M059J (cell line): ENCODE data around the gene OCA2. TPM values are rescaled to one million over a fixed set of nuclear protein-coding genes. Genes with fewer than 3 reads are reported as not detected.

Experiments used
- DNase-seq: peaks from one replicate; pipeline ENCODE4 v3.0.0-alpha.2; 2012; ENCODE audit warnings: low read depth
- total RNA-seq: library from RNA; depleted of rRNA; stranded (reverse); fragments of >200 nt; shearing (Covaris generic); gene quantifications from 2 replicates; pipeline ENCODE4 v1.2.3, GENCODE V29; 2014

OCA2 gene
- total RNA-seq, 1 experiment from 2014 or later = not detected

DNA sequence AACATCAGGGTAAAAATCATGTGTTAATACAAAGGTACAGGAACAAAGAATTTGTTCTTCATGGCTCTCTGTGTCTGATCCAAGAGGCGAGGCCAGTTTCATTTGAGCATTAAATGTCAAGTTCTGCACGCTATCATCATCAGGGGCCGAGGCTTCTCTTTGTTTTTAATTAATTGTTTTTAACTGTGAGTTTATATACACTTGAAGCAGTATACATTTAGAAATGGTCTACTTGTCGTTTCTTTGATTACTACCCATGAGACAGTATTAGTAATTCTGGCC lies 21.2 kb upstream of the OCA2 start:
- no peak for DNase-seq

DNA sequence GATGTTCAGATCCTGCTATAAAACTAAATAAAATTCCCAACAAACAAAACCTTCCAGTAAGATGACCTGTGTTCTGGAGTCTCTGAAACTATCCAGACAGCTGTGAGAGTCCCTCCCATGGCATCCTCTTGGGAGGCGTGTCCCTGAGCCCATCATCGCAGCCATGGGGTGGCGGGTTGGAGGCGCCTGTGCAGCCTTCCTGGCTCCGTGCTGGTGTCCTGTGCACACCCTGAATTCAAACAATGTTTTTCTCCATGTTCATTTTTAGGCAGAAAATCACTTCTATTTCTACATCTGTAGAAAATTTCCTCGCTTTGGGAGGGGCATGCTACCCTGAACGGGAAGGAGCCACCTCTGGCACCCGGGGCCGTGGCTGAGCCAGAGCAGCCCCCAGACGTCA lies 19.4 kb upstream of the OCA2 start:
- DNase-seq = no peak

DNA sequence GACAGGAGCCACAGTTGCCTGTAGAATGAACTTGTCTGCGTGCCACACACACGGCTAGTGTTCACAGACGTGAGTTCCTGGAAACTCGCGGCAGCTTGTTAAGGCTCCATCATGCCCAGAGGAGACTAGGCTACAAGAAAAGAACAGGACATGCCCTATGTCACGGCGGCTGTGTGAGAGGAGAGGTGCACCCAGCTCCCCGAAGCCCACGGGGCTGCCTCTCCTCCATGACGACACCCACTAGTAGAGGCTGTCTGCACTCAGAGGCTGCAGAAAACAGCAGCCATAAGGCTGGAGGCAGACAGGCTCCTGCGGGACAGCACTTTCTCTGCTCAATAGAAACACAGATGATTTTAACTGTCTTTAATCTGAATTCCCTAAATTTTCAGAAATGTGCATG lies 19.0 kb upstream of the OCA2 start:
- no peak for DNase-seq

DNA sequence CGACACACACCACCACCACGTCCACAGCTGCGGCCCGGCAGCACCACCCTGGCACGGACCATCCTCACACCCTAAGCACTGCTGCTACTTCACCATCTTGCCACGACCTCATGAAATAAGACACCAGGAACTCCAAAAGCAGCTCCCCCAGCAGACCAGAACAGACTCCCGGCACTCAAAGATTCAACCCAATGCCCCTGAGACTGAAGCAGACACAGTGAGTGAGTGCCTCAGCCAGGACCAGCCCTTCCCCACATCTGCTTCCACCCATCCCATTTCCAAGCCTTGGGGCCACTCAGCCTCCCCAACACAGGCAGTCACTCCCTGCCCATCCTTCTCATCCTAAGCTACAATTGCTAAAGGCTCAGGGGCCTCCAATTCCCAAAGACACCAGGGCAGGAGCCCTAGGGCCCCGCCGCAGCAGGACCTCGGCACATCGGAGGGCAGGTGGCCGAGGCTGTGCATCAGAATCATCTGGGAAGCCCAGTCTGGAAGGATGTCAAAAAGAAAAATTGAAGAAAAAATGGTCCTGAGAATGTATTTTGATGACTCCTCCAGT lies 18.4 kb upstream of the OCA2 start:
- no peak for DNase-seq

DNA sequence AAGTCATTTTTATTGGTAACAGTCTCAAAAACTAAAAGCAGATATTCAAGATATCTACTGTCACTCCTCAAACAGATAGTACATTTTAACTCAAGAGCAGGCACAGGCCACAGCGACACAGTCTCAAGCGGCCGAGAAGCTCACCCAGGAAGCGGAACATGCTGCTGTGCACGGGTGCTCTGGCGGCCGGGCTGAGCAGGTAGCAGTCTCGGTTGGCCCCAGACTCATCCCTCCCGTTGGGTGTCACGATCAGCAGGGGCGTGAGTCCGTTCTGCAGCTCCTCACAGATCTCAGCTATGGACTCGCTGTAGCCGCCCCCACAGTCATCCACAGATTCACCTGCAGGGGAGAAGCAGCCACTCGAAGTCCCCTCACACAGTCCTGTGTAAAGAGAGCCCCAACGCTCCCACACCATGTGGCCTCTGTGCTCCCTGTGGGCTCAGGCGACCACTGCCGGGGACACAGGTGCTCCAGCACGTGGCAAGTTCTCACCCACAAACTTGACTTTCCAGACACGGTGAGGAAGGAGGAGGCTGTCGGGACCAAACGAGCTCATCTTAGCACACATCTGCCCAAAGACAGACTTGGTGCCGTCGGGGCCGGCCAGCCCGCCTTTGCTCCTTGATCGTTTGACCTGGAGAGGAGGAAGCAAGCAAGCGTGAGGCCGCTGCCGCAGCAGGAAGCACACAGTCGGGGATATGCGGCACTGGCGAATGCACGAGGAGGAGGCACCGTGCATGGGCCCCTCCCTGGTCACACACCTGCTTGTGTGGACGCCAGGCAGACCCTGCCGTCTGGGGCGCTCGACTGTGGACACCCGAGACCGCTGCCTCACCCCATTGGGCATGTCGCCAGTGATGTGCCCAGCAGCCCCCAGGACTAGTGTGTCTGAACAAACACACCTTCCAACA lies 17.7 kb upstream of the OCA2 start:
- no peak for DNase-seq

DNA sequence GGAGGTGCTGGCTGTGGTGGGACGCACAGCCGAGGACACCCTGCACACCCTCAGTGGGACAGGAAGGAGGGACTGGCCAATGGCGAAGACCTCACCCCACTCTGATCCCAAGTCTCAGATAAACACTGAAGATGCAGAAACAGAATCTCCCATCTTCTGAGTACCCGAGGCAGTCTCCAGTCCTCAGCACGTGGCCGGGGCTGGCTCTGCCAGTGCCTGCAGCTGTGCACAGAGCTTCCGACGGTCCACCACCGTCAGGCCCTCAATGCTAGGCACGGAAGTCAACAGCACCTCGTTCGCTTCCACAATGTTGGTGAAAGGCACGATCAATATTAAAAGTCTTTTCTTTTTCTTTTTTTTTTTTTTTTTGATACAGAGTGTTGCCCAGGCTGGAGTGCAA lies 16.8 kb upstream of the OCA2 start:
- DNase-seq = no peak

DNA sequence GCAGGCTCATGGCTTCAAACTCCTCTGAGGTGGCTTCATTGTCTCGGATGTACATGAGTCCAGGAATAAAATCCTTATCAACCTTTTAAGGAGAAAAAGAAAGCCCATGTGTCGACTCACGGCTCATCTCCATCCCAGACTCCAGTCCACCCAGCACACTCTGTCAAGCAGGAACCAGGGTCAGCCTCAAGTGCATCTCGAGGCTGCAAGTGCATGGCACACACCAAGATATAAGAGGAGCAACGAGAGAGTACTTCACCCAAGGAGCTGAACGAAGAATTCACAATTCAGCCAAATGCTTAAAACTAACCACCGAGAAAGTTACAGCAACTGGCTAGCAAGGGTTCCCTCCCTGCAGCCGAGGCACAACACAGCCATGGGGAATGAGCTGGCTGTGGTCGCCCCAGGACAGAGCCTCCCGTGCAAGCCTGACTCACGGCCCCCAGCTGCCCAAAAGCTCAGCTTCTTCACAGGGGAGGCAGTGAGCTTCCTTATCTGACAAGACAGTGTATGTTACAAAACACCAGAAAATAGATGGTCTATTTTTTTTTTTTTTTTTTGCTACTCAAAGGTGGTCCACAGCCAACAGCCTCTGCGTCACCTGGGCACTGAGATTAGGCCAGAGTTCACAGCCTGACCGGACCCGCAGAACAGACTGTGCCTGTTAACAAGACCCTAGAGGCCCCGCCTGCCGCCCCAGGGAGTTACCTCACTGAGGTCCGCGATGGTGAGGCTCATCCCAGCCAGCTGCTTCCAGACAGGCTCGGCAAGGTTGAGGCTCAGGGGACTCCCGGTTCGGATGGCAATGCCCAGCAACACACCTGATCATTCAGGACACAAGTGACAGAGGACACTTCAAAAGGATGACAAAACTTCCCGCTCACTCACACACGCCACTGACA lies 15.9 kb upstream of the OCA2 start:
- DNase-seq = no peak

DNA sequence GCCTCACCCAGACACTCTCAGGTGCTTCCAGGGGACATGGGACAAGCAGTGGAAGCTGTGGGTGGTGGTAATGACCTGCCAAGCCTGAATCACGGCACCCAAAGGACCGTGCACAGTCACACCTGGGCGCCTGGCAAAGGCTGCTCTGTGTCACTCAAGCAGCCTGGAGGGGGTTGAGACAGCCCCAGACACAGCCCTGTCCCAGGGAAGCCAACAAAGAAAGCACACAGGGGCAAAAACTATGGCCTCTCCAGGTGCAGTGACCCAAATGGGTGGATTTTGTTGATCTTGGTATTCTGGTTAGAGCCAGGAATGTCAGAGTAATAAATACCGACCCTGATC lies 15.0 kb upstream of the OCA2 start:
- DNase-seq = no peak

DNA sequence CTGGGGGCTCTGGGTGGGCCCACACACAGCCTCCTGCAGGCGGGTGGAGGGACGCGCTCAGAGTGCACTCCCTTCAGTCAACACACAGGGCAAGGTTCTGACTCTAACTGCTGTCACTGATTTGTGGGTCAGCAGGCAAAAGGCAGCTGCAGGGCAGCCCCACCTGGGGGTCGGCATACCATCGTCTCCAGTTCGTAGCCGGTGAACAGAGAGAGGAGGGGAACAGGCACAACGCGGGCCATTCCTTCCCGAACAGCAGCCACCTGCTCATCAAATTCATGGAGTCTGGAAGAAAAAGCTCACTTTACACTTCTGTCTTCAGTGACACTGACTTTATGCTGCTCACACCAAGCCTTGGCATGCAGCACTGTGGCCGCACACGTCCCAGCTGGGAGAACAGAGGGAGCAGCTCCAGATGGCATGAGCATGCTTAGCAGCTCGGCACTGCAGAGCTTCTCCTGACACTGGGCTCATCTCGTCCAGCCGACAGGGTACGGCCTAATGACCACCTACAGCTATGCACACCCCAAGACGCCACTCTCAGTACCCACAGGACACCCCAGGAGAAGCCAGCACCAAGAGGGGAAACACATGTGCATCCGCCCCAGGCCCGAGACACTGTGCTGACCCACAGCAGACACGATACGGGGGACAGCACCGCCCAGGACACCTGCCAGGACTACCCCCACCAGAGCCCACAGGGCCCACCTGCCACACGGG lies 14.4 kb upstream of the OCA2 start:
- DNase-seq = no peak

DNA sequence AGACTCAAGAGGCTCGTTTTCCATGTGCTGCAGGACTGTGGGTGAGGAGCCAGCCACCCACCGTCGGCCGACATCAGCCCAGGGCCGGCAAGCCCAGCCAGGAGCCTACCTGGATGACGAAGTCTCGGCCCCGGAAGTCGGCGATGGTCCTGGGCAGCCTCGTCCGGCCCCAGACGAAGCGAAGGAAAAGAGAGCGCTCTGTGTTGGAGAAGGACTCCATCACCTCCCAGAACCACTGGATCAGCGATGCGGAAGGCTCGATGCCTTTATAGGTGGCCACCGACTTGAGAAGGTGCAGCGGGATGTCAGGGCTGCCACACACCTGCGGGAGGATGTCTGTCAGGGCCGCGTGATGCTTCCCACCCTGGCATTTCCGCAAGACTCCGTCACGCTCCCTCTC lies 13.8 kb upstream of the OCA2 start:
- no peak for DNase-seq

DNA sequence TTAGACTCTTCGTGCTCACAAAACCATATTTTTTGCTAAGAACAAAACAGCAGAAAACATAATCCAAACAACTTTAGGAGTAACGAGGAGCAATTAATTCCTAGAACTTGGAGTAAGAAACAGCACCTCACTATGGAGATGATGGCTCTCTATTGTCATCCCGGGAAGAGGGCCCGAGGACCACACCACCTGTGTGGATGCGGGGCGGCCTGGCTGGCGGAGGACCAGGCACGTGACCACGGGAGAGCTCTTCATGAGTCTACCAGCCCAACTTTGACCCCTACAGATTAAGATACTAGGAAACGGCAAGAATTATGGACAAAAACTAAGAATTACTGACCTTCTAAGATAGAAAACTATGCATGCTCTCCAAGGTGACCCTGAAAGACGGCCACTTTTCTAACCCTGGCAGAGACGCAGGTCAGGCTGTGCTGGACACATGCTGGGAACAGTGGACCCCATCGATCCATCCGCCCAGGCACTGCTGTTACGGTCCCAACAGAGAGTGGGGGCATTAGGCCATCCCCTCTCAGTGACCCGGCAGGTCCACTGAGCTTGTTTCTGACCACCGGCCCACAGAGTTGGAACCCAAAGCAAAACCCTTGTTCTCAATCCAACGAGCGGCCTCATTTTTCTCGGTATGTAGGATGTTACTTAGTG lies 13.1 kb upstream of the OCA2 start:
- DNase-seq = no peak

DNA sequence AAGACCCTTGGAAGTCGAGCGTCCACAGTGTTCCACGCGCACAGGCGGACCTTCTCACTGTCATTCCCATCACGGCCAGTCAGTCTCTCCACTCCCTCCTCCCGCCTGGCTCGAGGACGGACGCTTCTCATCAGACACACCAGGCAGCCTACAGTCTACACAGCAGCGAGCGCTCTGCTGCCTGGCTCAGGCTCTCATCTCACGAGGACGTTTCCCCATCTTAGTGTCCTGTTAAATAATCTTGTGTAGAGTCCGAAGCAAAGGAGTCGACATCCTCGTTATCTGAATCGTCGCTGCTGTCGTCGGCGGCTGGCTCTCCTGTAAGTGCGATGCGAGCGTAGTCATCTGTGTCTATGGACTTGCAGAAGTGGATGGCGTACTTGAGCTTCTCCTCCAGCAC lies 12.4 kb upstream of the OCA2 start:
- DNase-seq = no peak

DNA sequence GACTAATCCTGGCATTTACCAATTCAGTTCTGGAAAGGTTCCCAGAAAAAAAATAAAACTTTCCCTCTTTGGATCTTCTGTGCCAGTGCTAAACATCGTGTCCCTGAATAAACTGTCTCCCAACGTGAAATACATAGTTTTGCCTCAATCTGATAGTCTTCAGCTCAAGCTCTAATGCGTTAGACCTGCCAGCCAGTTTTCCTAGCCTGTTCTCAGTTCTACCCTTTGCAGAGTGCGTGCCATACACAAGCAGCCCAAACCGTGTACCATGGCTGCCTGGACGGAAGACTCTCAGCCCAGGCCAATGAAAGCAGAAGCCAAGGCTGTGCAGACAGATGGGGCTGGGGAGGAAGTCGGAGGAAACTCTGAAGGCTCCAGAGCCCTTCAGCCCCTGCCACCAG lies 11.4 kb upstream of the OCA2 start:
- DNase-seq = no peak

DNA sequence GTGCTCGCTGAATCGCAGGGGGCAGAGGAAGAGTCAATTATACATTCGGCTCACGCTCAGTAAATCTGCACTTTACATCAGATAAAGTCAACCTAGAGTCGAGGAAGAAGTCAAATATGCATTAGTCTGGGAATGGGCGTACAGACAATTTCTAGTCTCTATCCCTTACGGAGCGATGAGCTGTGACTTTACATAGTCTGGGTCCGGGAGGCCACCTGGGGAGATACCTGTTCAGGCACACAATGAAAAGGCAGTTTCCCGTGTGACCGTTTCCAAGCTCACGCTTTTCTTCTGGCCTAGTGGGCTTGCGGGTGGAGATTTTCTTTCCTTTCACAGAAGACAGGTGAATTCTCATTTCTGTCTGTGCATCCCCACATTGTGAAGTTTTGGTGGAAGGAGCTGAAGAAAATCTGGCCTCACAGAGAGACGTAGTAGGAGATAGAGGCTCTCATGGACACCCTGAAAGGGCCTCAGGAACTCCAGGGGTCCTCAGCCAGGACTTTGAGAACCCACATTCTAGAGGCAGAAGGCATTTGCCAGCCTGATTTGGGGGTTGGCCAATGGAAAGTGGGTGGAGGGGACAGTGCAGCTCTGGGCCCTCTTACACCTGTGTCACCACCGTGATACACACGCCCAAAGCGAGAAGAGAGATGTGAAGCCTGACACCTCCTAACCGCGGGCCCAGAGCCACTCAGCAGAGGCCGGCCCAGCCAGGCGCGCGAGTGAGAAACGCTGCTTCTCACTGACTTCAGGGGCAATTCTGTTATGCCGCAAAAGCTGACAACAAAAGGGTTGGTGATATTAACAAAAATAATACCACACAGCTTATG lies 10.7 kb upstream of the OCA2 start:
- DNase-seq = no peak

DNA sequence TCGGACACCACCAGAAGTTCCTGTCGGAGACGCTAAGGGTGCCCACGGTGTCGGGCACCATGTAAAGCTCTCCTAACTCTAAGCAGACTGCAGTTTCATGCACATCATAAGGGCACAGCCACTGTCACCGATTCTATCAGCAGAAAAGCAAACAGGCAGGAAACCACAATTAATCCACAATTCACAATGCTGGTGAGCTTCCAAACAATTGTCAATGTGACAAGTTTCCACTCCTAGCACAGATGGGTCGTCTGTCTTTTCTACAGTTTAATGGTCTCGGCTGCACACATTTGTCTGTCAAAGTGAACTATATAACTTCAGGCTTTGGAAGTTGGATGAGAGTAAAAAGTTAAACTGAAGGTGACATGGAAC lies 8.8 kb upstream of the OCA2 start:
- no peak for DNase-seq

DNA sequence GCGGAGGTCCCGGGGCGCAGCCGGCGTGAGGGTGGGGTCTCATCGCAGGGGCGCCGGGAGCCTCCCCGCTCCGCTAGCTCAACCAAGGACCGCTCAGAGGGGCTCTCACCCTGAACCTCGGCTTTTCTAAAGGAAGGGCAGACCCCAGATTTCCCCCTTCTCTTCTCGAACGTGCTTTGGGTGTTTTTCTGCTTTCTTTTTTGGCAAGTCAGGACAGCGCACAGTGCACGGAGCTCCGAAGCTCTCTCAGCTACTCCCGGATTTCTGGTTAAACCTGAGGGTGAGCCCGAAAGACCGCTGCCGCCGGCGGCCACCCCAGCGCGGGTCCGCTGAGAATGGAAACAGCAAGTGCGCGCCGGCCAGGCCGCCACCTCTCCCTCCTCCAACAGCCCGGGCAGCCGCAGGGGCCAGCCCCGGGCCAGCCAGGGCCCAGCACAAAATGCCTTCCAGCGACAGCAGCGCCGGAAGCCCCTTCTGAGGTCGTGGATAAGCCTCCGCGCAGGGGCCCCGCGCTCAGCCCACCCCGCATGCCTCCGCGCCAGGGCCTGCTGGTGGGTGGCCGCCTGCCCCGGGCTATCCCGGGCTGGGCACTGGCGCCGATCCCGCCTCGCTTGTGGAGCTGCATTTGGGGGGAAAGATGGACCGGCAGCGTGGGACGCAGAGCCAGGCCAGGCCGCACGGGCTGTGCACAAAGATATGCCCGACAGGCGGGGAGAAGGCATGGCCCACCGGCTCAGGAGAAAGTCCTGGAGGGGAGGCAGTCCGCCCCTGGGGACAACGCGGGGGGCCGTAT lies 8.2 kb upstream of the OCA2 start:
- no peak for DNase-seq

DNA sequence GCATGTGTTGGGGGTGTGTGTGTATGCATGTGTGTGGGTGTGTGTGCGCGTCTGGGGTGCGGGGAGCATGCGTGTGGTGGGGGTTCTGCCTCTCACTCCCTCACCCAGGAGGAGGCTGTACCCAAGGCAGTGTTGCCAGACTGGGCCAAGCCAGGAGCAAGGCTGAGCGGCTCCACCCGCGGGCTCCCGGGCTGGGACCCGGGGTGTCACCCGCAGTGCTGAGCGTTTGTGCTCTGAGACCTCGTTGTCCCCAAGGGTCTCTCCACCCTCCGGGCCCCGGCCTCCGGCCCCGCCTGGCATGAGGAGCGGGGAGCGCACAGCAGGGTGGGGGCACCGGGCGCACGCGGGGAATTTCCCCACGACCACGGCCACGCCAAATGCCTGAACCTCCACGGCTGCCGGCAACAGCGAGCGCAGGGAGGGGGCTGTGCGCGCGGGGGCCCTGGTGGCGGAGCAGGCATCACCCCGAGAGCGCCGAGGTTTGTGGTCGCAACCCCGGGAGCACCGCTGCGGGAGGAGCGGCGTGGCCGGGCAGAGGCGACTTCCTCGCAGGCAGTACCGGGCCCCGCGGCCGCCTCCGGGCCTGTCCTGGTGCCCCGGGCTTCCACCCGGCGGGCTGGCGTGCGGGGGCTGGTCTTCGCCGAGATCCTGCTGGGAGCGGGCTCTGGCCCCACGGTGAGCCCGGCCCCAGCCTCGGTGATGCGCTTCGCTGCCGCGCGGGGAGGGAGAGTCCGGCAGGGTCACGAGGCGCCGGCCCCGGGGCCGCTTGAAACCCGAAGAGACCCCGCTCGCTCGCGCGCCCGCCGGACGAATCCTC lies 7.4 kb upstream of the OCA2 start:
- no peak for DNase-seq

DNA sequence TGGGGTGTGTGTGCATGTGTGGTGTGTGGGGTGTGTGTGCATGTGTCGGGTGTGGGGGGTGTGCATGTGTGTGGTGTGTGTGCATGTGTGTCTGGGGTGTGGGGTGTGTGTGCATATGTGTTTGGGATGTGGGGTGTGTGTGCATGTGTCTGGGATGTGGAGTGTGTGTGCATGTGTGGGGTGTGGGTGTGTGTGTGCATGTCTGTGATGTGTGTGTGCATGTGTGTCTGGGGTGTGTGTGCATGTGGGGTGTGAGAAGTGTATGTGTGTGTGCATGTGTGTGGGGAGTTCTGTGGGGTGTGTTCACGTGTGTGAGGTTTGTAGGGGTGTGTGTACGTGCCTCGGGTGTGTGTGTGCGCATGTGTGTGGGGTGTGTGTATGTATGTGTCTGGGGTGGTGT lies 6.7 kb upstream of the OCA2 start:
- no peak for DNase-seq

DNA sequence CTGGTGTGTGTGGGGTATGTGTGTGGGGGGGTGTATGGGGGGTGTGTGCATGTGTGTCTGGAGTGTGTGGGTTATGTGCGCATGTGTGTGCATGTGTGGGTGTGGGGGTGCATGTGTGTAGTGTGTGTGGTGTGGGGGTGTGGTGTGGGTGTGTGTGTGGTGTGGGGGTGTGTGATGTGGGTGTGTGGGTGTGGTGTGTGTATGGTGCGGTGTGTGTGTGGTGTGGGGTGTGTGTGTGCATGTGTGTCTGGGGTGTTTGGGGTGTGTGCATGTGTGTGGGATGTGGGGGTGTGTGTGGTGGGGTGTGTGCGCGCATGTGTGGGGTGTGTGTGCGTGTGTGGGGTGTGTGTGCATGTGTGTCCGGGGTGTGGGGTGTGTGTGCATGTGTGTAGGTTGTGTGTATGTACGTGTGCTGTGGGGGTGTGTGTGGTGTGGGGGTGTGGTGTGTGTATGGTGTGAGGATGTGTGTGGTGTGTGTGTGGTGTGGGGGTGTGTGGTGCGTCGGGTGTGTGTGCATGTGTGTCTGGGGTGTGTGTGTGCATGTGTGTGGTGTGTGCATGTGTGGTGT lies 6.2 kb upstream of the OCA2 start:
- DNase-seq = no peak
